Measurements from ENCODE around the gene PMPCB. TPM values are rescaled to one million over a fixed set of nuclear protein-coding genes. Genes with fewer than 3 reads are reported as not detected.
"Not testable (repeated sequence)": the region's sequence is repeated elsewhere in the genome, so short reads cannot be mapped to it uniquely, and the experiment has no call there.

PMPCB gene
- total and polyA plus RNA-seq, 10 of the 15 experiments (the other 5 are each of a cell fraction or from before 2014, with no cell fraction given), result 70.3 to 163 (median 102) TPM

GRCh38 chr7:103264054-103264453 is 33.2 kb upstream of the PMPCB start:
- ATAC-seq; intact Hi-C loops (cut with micrococcal nuclease; ENCODE audit: unreplicated experiment); H3K9ac ChIP-seq (ENCODE audit: control insufficient read depth, insufficient read depth, low read length); H4K20me1 ChIP-seq (ENCODE audit: control insufficient read depth, insufficient read depth); H3K9me3 ChIP-seq (replicated peaks; ENCODE audit: control insufficient read depth, insufficient read depth, low read length); CTCF ChIA-PET; BruUV-seq (replicated peaks); H2AFZ ChIP-seq (ENCODE audit: control insufficient read depth, low read depth, low read length); POLR2A ChIA-PET; H3K36me3 ChIP-seq (ENCODE audit: control insufficient read depth in 2 of 2, insufficient read depth in 2 of 2, low read length in 1 of 2); H3K27ac ChIP-seq (ENCODE audit: control insufficient read depth, insufficient read depth); H3K79me2 ChIP-seq (ENCODE audit: control insufficient read depth, insufficient read depth, low read length); in situ Hi-C loops (cut with MboI); H3K4me1 ChIP-seq (ENCODE audit: control insufficient read depth, insufficient read depth, low read length); FAIRE-seq; H3K4me2 ChIP-seq (ENCODE audit: control insufficient read depth, insufficient read depth); RAD21 ChIA-PET (ENCODE audit: unreplicated experiment); H3K4me3 ChIP-seq; SMC1A ChIA-PET (ENCODE audit: uncharacterized antibody, unreplicated experiment); DNase-seq (ENCODE audit: low read depth, low spot score); H3K27me3 ChIP-seq (replicated peaks in 1 of 2; ENCODE audit: control insufficient read depth in 2 of 2, insufficient read depth in 2 of 2, low read length in 1 of 2): not testable (repeated sequence)
- 58% methylated on average over 2 of the region's 2 CpGs for WGBS (ENCODE audit: insufficient coverage, insufficient replicate concordance, low lambda C conversion rate, missing lambda C conversion rate)

GRCh38 chr7:103266229-103266628 is 31.0 kb upstream of the PMPCB start:
- H4K20me1 ChIP-seq (ENCODE audit: control insufficient read depth, insufficient read depth); in situ Hi-C loops (cut with MboI); H3K4me2 ChIP-seq (ENCODE audit: control insufficient read depth, insufficient read depth); H3K79me2 ChIP-seq (ENCODE audit: control insufficient read depth, insufficient read depth, low read length); FAIRE-seq; H3K36me3 ChIP-seq (ENCODE audit: control insufficient read depth in 2 of 2, insufficient read depth in 2 of 2, low read length in 1 of 2); RAD21 ChIA-PET (ENCODE audit: unreplicated experiment); H3K4me1 ChIP-seq (ENCODE audit: control insufficient read depth, insufficient read depth, low read length); BruUV-seq (replicated peaks); H3K4me3 ChIP-seq; CTCF ChIA-PET; POLR2A ChIA-PET; ATAC-seq; H3K27me3 ChIP-seq (replicated peaks in 1 of 2; ENCODE audit: control insufficient read depth in 2 of 2, insufficient read depth in 2 of 2, low read length in 1 of 2); H3K9ac ChIP-seq (ENCODE audit: control insufficient read depth, insufficient read depth, low read length); intact Hi-C loops (cut with micrococcal nuclease; ENCODE audit: unreplicated experiment); SMC1A ChIA-PET (ENCODE audit: uncharacterized antibody, unreplicated experiment); H3K9me3 ChIP-seq (replicated peaks; ENCODE audit: control insufficient read depth, insufficient read depth, low read length); DNase-seq (ENCODE audit: low read depth, low spot score); H3K27ac ChIP-seq (ENCODE audit: control insufficient read depth, insufficient read depth); H2AFZ ChIP-seq (ENCODE audit: control insufficient read depth, low read depth, low read length): not testable (repeated sequence)
- 68% methylated on average over 2 of the region's 2 CpGs for WGBS (ENCODE audit: insufficient coverage, insufficient replicate concordance, low lambda C conversion rate, missing lambda C conversion rate)

- CTCF ChIA-PET; FAIRE-seq; H3K4me2 ChIP-seq (ENCODE audit: control insufficient read depth, insufficient read depth); in situ Hi-C loops (cut with MboI); intact Hi-C loops (cut with micrococcal nuclease; ENCODE audit: unreplicated experiment); H3K27me3 ChIP-seq (replicated peaks in 1 of 2; ENCODE audit: control insufficient read depth in 2 of 2, insufficient read depth in 2 of 2, low read length in 1 of 2); SMC1A ChIA-PET (ENCODE audit: uncharacterized antibody, unreplicated experiment); POLR2A ChIA-PET; H3K27ac ChIP-seq (ENCODE audit: control insufficient read depth, insufficient read depth); H3K4me3 ChIP-seq; H3K79me2 ChIP-seq (ENCODE audit: control insufficient read depth, insufficient read depth, low read length); H2AFZ ChIP-seq (ENCODE audit: control insufficient read depth, low read depth, low read length); H3K9me3 ChIP-seq (replicated peaks; ENCODE audit: control insufficient read depth, insufficient read depth, low read length); RAD21 ChIA-PET (ENCODE audit: unreplicated experiment); BruUV-seq (replicated peaks); H3K36me3 ChIP-seq (ENCODE audit: control insufficient read depth in 2 of 2, insufficient read depth in 2 of 2, low read length in 1 of 2); H3K4me1 ChIP-seq (ENCODE audit: control insufficient read depth, insufficient read depth, low read length); ATAC-seq; H3K9ac ChIP-seq (ENCODE audit: control insufficient read depth, insufficient read depth, low read length); H4K20me1 ChIP-seq (ENCODE audit: control insufficient read depth, insufficient read depth); DNase-seq (ENCODE audit: low read depth, low spot score): not testable (repeated sequence)
- 97% methylated on average over 6 of the region's 6 CpGs for WGBS (ENCODE audit: insufficient coverage, insufficient replicate concordance, low lambda C conversion rate, missing lambda C conversion rate)
Observed at GRCh38 chr7:103273374-103273773, 23.9 kb upstream of the PMPCB start.

GRCh38 chr7:103274867-103275266 is 22.4 kb upstream of the PMPCB start:
- H3K27me3 ChIP-seq (replicated peaks in 1 of 2; ENCODE audit: control insufficient read depth in 2 of 2, insufficient read depth in 2 of 2, low read length in 1 of 2); H3K79me2 ChIP-seq (ENCODE audit: control insufficient read depth, insufficient read depth, low read length); H3K4me3 ChIP-seq; H3K9me3 ChIP-seq (replicated peaks; ENCODE audit: control insufficient read depth, insufficient read depth, low read length); H3K4me2 ChIP-seq (ENCODE audit: control insufficient read depth, insufficient read depth); H3K36me3 ChIP-seq (ENCODE audit: control insufficient read depth in 2 of 2, insufficient read depth in 2 of 2, low read length in 1 of 2); FAIRE-seq; POLR2A ChIA-PET; intact Hi-C loops (cut with micrococcal nuclease; ENCODE audit: unreplicated experiment); H3K4me1 ChIP-seq (ENCODE audit: control insufficient read depth, insufficient read depth, low read length); H2AFZ ChIP-seq (ENCODE audit: control insufficient read depth, low read depth, low read length); RAD21 ChIA-PET (ENCODE audit: unreplicated experiment); SMC1A ChIA-PET (ENCODE audit: uncharacterized antibody, unreplicated experiment); H3K27ac ChIP-seq (ENCODE audit: control insufficient read depth, insufficient read depth); CTCF ChIA-PET; DNase-seq (ENCODE audit: low read depth, low spot score); H3K9ac ChIP-seq (ENCODE audit: control insufficient read depth, insufficient read depth, low read length); ATAC-seq; BruUV-seq (replicated peaks); H4K20me1 ChIP-seq (ENCODE audit: control insufficient read depth, insufficient read depth): not testable (repeated sequence)
- in situ Hi-C loops (cut with MboI), result loop anchor here (25.0 kb wide), 1 partner anchor 887 kb away; no protein-coding TSS in a partner anchor
- over 99% methylated on average over 22 of the region's 24 CpGs for WGBS (ENCODE audit: insufficient coverage, insufficient replicate concordance, low lambda C conversion rate, missing lambda C conversion rate)

Data from GM12878 (cell line).